ENCODE data around the gene PLAGL1. TPM values are rescaled to one million over a fixed set of nuclear protein-coding genes. Genes with fewer than 3 reads are reported as not detected.
"Not testable (repeated sequence)": the region's sequence is repeated elsewhere in the genome, so short reads cannot be mapped to it uniquely, and the experiment has no call there.

Gene PLAGL1
- total RNA-seq, 2 experiments from 2014 or later = 19.0 to 20.7 TPM

- H3K4me3 Mint-ChIP-seq = no peak overlapping the region
- ChIA-PET CTCF (interaction anchor here (1.2 to 4.4 kb wide), 4 partner anchors 10 to 81 kb away, joined by 3 to 28 read pairs (median 4); no protein-coding TSS in a partner anchor), POLR2A (no interaction called here)
- ATAC-seq (no peak), DNase-seq (no peak)
- no peak for TF ChIP-seq CTCF (IDR thresholded peaks at IDR 0.05)
- intact Hi-C loops (cut with micrococcal nuclease) = no loop called here
- no peak overlapping the region for H3K27ac Mint-ChIP-seq
- H3K9me3 Mint-ChIP-seq = no peaks in the 10 kb centered on the region
- no peaks in the 10 kb centered on the region for H3K4me1 Mint-ChIP-seq (ENCODE audit: low read depth)
- H3K36me3 Mint-ChIP-seq (ENCODE audit: low read depth) = no peaks in the 10 kb centered on the region
- H3K27me3 Mint-ChIP-seq = no peaks in the 10 kb centered on the region
Observed at GRCh38 chr6:144023216-144023615, 15.2 kb upstream of the PLAGL1 start.

DNA sequence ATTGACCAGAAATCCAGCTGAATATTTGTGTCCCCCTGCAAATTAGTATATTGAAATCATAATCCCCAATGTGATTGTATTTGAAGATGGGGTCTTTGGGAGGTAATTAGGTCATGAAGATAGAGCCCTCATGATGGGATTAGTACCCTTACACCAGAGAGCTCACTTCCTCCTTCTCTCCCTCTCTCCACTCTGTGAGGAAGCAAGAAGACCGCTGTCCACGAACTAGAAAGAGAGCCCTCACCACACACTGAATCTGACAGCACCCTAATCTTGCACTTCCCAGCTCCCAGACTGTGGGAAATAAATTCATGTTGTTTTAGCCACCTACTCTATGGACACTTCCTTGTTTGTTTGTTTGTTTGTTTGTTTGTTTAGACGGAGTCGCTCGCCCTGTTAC, 11.9 kb upstream of the PLAGL1 start:
- no peak overlapping the region for H3K4me3 Mint-ChIP-seq
- TF ChIP-seq CTCF (IDR thresholded peaks at IDR 0.05) = no peak
- no peaks in the 10 kb centered on the region for H3K9me3 Mint-ChIP-seq
- no peak for DNase-seq
- no peak for ATAC-seq
- no peaks in the 10 kb centered on the region for H3K27me3 Mint-ChIP-seq
- intact Hi-C loops (cut with micrococcal nuclease) = no loop called here
- H3K27ac Mint-ChIP-seq = no peak overlapping the region
- ChIA-PET POLR2A (no interaction called here), CTCF (interaction anchor here (1.1 to 2.6 kb wide), 2 partner anchors 79 to 444 kb away, joined by 3 to 17 read pairs; no protein-coding TSS in a partner anchor)
- no peaks in the 10 kb centered on the region for H3K4me1 Mint-ChIP-seq (ENCODE audit: low read depth)
- H3K36me3 Mint-ChIP-seq (ENCODE audit: low read depth) = no peaks in the 10 kb centered on the region

- intact Hi-C loops (cut with micrococcal nuclease) = no loop called here
- no peak overlapping the region for H3K27ac Mint-ChIP-seq
Observed at GRCh38 chr6:144017166-144018094, 9.4 kb upstream of the PLAGL1 start.

GRCh38 chr6:144013486-144013909, 5.4 kb upstream of the PLAGL1 start:
- H3K27ac Mint-ChIP-seq = no peak overlapping the region
- DNase-seq (peak; percentile 81), ATAC-seq (peak; percentile 37)
- TF ChIP-seq CTCF (IDR thresholded peaks at IDR 0.05) = peak; percentile 96
- H3K4me1 Mint-ChIP-seq (ENCODE audit: low read depth) = peaks cover 4% of the 10 kb centered on the region
- no peak overlapping the region for H3K4me3 Mint-ChIP-seq
- intact Hi-C loops (cut with micrococcal nuclease) = loop anchor here (2.0 to 5.0 kb wide), 2 partner anchors 71 to 439 kb away; no protein-coding TSS in a partner anchor
- ChIA-PET CTCF (interaction anchor here (0.8 to 5.7 kb wide), 53 partner anchors 9 to 1538 kb away, joined by 3 to 173 read pairs (median 5); partner anchors contain the start of genes FUCA2 and LTV1), POLR2A (no interaction called here)
- peaks cover 2% of the 10 kb centered on the region for H3K36me3 Mint-ChIP-seq (ENCODE audit: low read depth)
- H3K27me3 Mint-ChIP-seq = peaks cover 4% of the 10 kb centered on the region
- H3K9me3 Mint-ChIP-seq = no peaks in the 10 kb centered on the region

More at GRCh38 chr6:144017166-144018094, 9.4 kb upstream of the PLAGL1 start:
- no peak overlapping the region for H3K4me3 Mint-ChIP-seq
- ChIA-PET CTCF (no interaction called here), POLR2A (no interaction called here)
- no peak for TF ChIP-seq CTCF (IDR thresholded peaks at IDR 0.05)
- DNase-seq (no peak), ATAC-seq (no peak)
- H3K9me3 Mint-ChIP-seq = no peaks in the 10 kb centered on the region
- no peaks in the 10 kb centered on the region for H3K36me3 Mint-ChIP-seq (ENCODE audit: low read depth)
- H3K4me1 Mint-ChIP-seq (ENCODE audit: low read depth) = peaks cover 2% of the 10 kb centered on the region
- H3K27me3 Mint-ChIP-seq = no peaks in the 10 kb centered on the region

DNA sequence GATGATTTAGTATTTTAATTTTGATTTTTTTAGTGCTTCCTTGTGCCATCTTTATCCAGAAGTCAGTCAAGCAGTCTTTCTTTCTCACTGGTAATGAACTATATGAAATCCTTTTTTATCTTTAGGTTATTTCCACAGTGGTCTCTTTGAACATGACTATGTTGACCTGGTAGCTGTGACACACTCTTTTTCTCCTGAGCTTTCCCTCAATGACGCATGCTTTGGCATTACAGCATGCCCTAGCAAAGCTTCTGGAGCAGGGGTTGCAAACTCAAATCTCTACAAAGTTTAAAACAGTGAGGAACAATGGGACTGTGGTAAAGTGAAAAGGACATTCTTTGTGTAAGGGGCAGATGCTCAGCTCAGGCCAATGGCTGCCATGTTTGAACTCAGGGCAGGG, 4.5 kb upstream of the PLAGL1 start:
- Mint-ChIP-seq H3K36me3 (ENCODE audit: low read depth) (peaks cover 2% of the 10 kb centered on the region), H3K27ac (no peak overlapping the region), H3K4me1 (ENCODE audit: low read depth) (peaks cover 5% of the 10 kb centered on the region), H3K9me3 (no peaks in the 10 kb centered on the region), H3K27me3 (peaks cover 4% of the 10 kb centered on the region), H3K4me3 (no peak overlapping the region)
- intact Hi-C loops (cut with micrococcal nuclease) = loop anchor here (2.0 to 5.0 kb wide), 2 partner anchors 70 to 438 kb away; no protein-coding TSS in a partner anchor
- TF ChIP-seq CTCF (IDR thresholded peaks at IDR 0.05) = no peak
- ChIA-PET POLR2A (no interaction called here), CTCF (interaction anchor here (0.8 to 5.7 kb wide), 26 partner anchors 8 to 1537 kb away, joined by 3 to 173 read pairs (median 6); partner anchors contain the start of gene LTV1)
- ATAC-seq = no peak
- no peak for DNase-seq

DNA sequence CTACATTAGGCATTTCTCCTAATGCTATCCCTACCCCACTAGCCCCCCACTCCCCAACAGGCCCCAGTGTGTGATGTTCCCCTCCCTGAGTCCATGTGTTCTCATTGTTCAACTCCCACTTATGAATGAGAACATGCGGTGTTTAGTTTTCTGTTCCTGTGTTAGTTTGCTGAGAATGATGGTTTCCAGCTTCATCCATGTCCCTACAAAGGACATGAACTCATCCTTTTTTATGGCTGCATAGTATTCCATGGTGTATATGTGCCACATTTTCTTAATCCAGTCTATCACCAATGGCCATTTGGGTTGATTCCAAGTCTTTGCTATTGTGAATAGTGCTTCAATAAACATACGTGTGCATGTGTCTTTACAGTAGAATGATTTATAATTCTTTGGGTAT, 1.6 kb upstream of the PLAGL1 start:
- H3K4me3 Mint-ChIP-seq; H3K9me3 Mint-ChIP-seq; CTCF ChIA-PET; ATAC-seq; H3K36me3 Mint-ChIP-seq (ENCODE audit: low read depth); H3K27ac Mint-ChIP-seq; H3K27me3 Mint-ChIP-seq; POLR2A ChIA-PET; DNase-seq; H3K4me1 Mint-ChIP-seq (ENCODE audit: low read depth): not testable (repeated sequence)
- intact Hi-C loops (cut with micrococcal nuclease) = loop anchor here (5.0 kb wide), 1 partner anchor 67 kb away; no protein-coding TSS in a partner anchor

Measured in activated CD8-positive, alpha-beta T cell treated with anti-CD3 and anti-CD28 coated beads for 36 hours (primary cell).